Activated CD4-positive, CD25-positive, alpha-beta regulatory T cell treated with anti-CD3 and anti-CD28 coated beads, Interleukin-2, amount 50 U/mL, for 72 hours (primary cell): ENCODE data around the gene KCNMB1.

ENCODE experiments used
- DNase-seq: peaks from one replicate; pipeline ENCODE4 v3.0.0; 2021

Gene KCNMB1

GRCh38 chr5:170372971-170373370 is 16.2 kb downstream of the KCNMB1 start:
- no peak for DNase-seq

- no peak for DNase-seq
Measured at GRCh38 chr5:170368586-170368985, 20.6 kb downstream of the KCNMB1 start.

- no peak for DNase-seq
Measured at GRCh38 chr5:170366276-170366675, 22.9 kb downstream of the KCNMB1 start.

- DNase-seq: no peak
Measured at GRCh38 chr5:170365831-170366230, 23.3 kb downstream of the KCNMB1 start.

GRCh38 chr5:170365011-170365410 is 24.2 kb downstream of the KCNMB1 start:
- DNase-seq: no peak

- DNase-seq: no peak
Measured at GRCh38 chr5:170363671-170364070, 25.5 kb downstream of the KCNMB1 start.

- no peak for DNase-seq
Measured at GRCh38 chr5:170362656-170363055, 26.5 kb downstream of the KCNMB1 start.

DNA sequence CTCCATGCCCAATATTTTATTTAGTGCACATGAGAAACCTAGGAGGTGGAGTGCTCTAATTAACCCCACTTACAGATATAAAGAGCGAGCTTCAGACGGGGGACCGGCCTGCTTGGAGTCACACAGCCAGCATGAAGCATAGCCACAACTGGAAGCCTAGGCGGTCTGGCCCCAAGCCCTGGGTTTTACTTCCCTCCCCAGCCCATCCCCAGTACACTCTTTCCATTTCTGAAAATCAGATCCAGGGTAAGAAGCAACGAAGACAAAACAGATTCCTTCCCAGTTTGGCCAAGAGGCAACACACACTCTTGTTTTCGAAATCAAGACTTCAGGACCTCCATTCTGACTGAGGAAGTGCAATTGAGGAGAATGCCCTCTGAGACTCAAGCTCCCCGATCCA is 27.1 kb downstream of the KCNMB1 start:
- DNase-seq: no peak

- no peak for DNase-seq
Measured at GRCh38 chr5:170361616-170362015, 27.6 kb downstream of the KCNMB1 start.

DNA sequence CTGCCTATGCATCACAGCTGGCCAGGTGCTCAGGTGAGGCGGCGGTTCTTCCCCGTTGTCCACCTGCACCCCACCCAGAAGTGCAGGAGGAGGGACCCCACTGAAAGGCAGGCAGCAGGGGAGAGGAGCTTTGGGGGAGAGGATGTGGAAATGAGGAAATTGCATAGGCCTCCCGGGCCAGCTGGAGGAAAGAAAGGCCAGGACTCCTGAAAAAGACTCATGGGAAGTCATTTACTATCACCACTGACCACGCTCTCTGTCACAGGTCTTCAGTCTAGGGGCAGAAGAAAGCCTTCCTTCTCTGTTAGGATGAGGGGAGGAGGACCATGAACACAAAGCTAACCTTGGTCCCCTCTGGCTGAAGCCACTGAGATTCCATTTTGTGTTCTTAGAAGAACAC is 28.1 kb downstream of the KCNMB1 start:
- DNase-seq: no peak

DNA sequence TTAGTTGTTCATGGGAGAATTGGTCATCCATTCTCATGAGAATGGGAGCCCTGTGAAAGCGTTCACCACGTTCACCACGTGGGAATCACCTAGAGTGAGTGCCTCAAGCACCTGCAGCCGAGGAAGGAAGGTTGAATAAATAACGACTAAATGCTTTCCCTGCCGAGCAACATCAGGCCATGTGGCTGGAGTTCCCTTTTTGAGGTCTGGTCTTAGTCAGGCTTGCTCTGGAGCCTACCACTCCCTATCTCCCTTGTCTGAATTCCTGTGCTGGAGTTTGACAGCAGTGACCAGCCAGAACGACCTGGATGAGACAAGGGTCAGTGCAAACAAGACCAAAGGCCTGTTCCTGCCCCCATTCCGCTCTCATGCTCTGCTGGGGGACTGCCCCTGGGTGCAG is 28.5 kb downstream of the KCNMB1 start:
- DNase-seq: no peak

DNA sequence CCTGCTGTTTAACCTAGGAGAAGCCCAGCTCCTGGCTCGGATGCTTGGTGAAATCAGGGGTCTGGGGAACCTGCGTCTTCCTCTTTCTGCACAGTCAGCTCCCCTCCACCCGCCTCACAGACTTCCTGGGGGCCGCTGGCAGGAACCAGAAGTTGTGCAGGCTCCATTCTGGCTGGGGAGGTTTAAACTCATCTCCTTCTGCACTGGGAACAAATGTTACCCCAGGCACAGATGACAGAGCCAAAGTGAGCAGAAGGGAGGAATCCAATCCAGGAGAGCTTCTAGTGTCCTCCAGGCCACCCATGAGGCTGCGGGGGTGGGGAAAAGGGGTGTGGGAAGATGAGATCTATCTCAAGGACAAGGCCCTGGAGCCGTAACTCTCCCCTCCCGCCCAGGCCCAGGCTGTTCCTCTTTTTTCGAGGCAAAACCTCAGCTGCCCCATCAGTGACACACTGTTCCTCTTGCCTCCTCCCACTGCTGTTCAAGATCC is 31.2 kb downstream of the KCNMB1 start:
- no peak for DNase-seq

GRCh38 chr5:170355601-170356098 is 33.5 kb downstream of the KCNMB1 start:
- DNase-seq: no peak

DNA sequence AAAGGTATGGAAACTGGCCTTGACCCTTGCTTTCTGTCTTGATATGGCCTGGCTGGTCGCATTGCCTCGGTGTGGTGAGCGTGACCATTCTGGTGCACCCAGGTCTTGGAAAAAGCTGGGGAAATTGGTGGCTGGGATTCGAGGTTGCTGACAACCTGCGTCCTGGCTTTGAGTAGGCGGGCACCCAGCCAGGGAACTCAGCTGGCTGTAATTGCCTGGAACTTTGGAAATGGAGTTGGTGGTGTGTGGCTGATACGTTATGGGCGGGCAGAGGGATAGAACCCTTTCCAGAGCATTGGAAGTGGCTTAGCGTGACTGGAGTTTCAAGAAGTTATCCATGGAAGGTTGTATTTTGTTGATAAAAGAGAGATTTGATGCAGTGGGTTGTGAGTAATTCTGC is 35.2 kb downstream of the KCNMB1 start:
- no peak for DNase-seq

DNA sequence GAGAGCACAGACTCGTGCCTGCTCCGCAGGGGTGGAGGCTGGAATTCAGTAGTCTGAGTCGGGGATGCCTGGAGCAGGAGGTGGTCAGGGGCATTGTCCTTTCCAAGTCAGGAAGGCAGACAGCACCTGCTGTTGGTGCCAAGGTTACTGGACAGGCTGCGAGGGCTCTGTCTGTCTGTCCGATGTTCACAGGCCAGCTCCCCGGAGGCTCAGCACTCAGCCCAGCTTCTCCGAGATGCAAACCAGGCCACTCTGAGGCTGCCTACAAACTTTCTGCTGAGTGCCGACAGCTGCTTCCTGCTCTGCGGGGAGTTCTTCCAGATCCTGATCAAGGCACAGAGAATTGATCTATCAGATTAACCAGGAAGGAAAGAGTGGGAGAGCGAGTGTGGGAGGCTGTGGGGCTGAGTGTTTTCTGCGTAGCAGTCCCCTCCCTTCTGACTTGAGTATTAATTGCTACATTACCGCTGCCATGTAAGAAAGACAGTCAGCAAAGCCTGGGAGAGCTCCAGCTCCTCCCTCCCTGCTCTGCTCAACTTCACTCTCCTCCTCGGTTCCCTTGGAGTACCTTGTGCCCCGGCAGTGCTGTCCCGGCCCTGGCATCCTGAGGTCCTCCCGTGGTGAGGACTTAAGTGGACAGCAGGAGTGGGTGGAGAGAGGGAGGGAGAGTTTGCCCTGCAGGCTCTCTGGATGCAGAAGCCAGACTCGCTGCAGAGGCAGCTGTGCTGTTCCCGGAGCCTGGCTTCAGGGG is 36.0 kb downstream of the KCNMB1 start:
- no peak for DNase-seq

- no peak for DNase-seq
Measured at GRCh38 chr5:170348137-170348633, 41.0 kb downstream of the KCNMB1 start.

DNA sequence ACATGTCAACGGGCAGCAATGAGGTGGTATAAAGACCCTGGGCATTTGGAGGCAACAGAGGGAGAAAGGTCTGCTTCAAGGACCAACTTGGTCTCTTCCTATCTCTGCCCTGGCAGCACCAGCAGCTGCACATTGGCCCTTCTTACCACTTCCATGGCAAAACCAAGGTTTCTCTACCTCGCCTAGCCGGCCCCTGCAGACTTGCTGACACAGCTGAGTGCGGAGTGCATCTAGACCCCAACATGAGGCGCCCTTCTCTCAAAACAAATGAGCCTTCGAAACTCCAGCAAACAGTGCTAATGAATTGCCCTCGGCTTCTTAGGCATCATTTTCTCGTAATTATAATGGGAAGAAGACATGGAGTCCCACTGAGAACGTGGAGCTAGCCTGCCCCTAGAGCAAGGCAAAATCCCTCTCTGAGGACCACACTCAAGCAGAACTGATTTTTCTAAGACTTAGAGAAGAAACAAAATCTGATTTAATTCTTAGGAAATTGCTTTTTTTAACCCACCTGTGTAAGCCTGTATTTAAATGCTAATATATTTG is 42.1 kb downstream of the KCNMB1 start:
- no peak for DNase-seq

GRCh38 chr5:170345971-170346370 is 43.2 kb downstream of the KCNMB1 start:
- DNase-seq: no peak

DNA sequence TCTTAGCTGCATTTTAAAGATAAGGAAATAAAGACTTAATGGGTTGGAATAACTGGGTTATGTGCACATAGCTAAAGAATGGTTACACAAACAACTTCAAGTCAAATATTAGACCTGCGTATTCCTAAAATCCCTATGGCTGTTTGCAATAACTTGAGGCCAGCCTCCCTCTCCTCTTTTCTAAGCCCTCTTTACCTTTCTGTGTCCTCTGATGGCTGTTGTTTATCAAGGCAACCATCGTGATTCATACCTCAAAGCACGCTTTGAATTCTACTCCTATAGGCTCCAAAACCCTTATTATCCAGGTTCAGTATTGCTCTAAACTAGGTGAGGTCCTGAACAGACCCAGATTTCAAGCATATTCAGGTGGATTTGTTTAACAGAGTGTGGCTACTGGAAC is 46.0 kb downstream of the KCNMB1 start:
- no peak for DNase-seq

DNA sequence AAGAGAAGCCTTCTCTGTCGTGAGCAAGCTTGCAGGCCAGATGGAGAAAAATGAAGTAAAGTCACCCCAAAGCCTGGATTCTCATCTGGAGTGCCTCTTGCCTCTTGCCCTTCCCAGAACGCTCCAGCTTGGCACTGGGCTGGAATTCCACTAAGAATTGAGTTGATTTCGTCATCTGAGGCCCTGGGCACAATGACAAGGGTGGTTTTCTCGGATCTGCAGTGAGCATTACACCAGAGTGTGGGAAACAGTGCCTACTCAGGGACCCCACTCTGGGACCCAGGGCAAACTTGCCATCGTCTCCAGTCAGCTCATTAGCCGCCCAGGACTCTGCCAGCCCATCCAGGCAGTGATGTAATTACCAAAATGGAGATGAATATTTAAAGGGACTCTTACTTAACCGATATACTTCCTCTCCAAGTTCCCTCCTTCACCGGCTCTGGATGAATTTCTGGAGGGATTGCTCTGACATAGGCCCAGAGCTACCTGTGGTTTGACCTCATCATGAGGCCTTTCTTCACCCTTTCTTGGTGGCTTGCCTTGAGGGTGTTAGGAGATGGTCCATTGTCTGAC is 46.9 kb downstream of the KCNMB1 start:
- DNase-seq: no peak

GRCh38 chr5:170341545-170341944 is 47.6 kb downstream of the KCNMB1 start:
- no peak for DNase-seq

- DNase-seq: no peak
Measured at GRCh38 chr5:170339780-170340167, 49.4 kb downstream of the KCNMB1 start.

GRCh38 chr5:170338933-170339779 is 50.0 kb downstream of the KCNMB1 start:
- DNase-seq: peak; percentile 62
